22Rv1 (cell line): ENCODE measurements around the gene FAM107A.

Experiments used
- H3K27ac ChIP-seq: fragments of 450-650 bp; 2 replicates; pipeline ENCODE4 v1.5.1; 2017
- CTCF ChIP-seq: fragments of 450-650 bp; IDR thresholded peaks from 2 replicates; pipeline ENCODE4 v1.5.1; 2017; ENCODE audit warnings: mild to moderate bottlenecking
- ZFX ChIP-seq: fragments of 450-650 bp; IDR thresholded peaks from 2 replicates; pipeline ENCODE4 v1.6.1; 2017; ENCODE audit warnings: antibody characterized with exemption, borderline replicate concordance

The FAM107A gene

GRCh38 chr3:58577269-58577821, at the start of gene FAM107A:
Gene FAM107A (minus strand): TSS chr3:58577391. CDS start chr3:58569860, 7,531 bp downstream.
- H3K27ac ChIP-seq, result no peak within 1 kb of the TSS

GRCh38 chr3:58625196-58625824, 48.1 kb upstream of the FAM107A start:
- TF ChIP-seq CTCF (no peak), ZFX (no peak)

More at GRCh38 chr3:58577269-58577821, at the start of gene FAM107A:
- TF ChIP-seq CTCF, result no peak; the same call in 1 of the 2 replicates
- no peak for TF ChIP-seq ZFX

GRCh38 chr3:58624550-58624949, 47.4 kb upstream of the FAM107A start:
- TF ChIP-seq CTCF (no peak), ZFX (no peak)
- no peak overlapping the region for H3K27ac ChIP-seq

More at GRCh38 chr3:58625196-58625824, 48.1 kb upstream of the FAM107A start:
- H3K27ac ChIP-seq, result no peak overlapping the region

GRCh38 chr3:58623961-58624360, 46.8 kb upstream of the FAM107A start:
- H3K27ac ChIP-seq, result no peak overlapping the region
- TF ChIP-seq ZFX, result no peak
- TF ChIP-seq CTCF, result no peak

- TF ChIP-seq CTCF (no peak), ZFX (no peak)
- no peak overlapping the region for H3K27ac ChIP-seq
Observed at GRCh38 chr3:58623478-58623877, 46.3 kb upstream of the FAM107A start.

- H3K27ac ChIP-seq, result no peak overlapping the region
- TF ChIP-seq CTCF (no peak), ZFX (no peak)
Observed at GRCh38 chr3:58622892-58623291, 45.7 kb upstream of the FAM107A start.

- no peak for TF ChIP-seq CTCF
- TF ChIP-seq ZFX, result no peak
- H3K27ac ChIP-seq, result no peak overlapping the region
Observed at GRCh38 chr3:58622436-58622835, 45.2 kb upstream of the FAM107A start.
